Mesothelial cell of epicardium (in vitro differentiated cells): Measurements from ENCODE around the gene SPPL3. TPM values are rescaled to one million over a fixed set of nuclear protein-coding genes. Genes with fewer than 3 reads are reported as not detected.

Experiments
- DNase-seq, 2 experiments: peaks; one replicate each; pipeline ENCODE4 v3.0.0; 2021; ENCODE audit warnings: low spot score in 2 of 2; ENCODE audit not compliant: unreplicated experiment in 2 of 2
- H3K27ac Mint-ChIP-seq: 2 replicates; pipeline ENCODE4 v1.8.0; 2021; ENCODE audit warnings: mixed read lengths
- H3K27me3 Mint-ChIP-seq: 2 replicates; pipeline ENCODE4 v1.8.0; 2021; ENCODE audit warnings: low read depth, mixed read lengths
- H3K36me3 Mint-ChIP-seq: 2 replicates; pipeline ENCODE4 v1.8.0; 2021; ENCODE audit warnings: mixed read lengths
- H3K4me1 Mint-ChIP-seq: 2 replicates; pipeline ENCODE4 v1.8.0; 2021; ENCODE audit warnings: mixed read lengths
- H3K4me3 Mint-ChIP-seq: 2 replicates; pipeline ENCODE4 v1.8.0; 2021; ENCODE audit warnings: mild to moderate bottlenecking, moderate library complexity, mixed read lengths
- H3K9me3 Mint-ChIP-seq: 2 replicates; pipeline ENCODE4 v1.8.0; 2021; ENCODE audit warnings: mixed read lengths
- CTCF ChIP-seq: fragments of 200-600 bp; sonication (generic); IDR thresholded peaks from one replicate; pipeline ENCODE4 v1.5.0; 2021; ENCODE audit warnings: antibody characterized with exemption; ENCODE audit not compliant: unreplicated experiment
- total RNA-seq: library from RNA; stranded (reverse); gene quantifications from 3 replicates; pipeline ENCODE4 v1.2.1, GENCODE V29; 2021

SPPL3 gene
- total RNA-seq, 1 donor from 2014 or later, result 79.8 TPM

- no peak overlapping the region for H3K4me3 Mint-ChIP-seq
- TF ChIP-seq CTCF, result no peak
- no peaks in the 10 kb centered on the region for H3K27me3 Mint-ChIP-seq
- H3K27ac Mint-ChIP-seq, result no peak overlapping the region
- peaks cover 2% of the 10 kb centered on the region for H3K9me3 Mint-ChIP-seq
- peaks cover 3% of the 10 kb centered on the region for H3K36me3 Mint-ChIP-seq
- no peak for DNase-seq
- H3K4me1 Mint-ChIP-seq, result peaks cover 15% of the 10 kb centered on the region
Measured at GRCh38 chr12:120882055-120882555, 22.1 kb downstream of the SPPL3 start.

- peak overlapping the region; percentile 74 for H3K27ac Mint-ChIP-seq
- H3K9me3 Mint-ChIP-seq, result peaks cover 7% of the 10 kb centered on the region
- no peak for DNase-seq
- peaks cover 12% of the 10 kb centered on the region for H3K4me1 Mint-ChIP-seq
- H3K4me3 Mint-ChIP-seq, result no peak overlapping the region
- peaks cover 9% of the 10 kb centered on the region for H3K36me3 Mint-ChIP-seq
- TF ChIP-seq CTCF, result no peak
- H3K27me3 Mint-ChIP-seq, result no peaks in the 10 kb centered on the region
Measured at GRCh38 chr12:120879718-120880300, 24.3 kb downstream of the SPPL3 start.

- peaks cover 13% of the 10 kb centered on the region for H3K4me1 Mint-ChIP-seq
- peaks cover 7% of the 10 kb centered on the region for H3K9me3 Mint-ChIP-seq
- H3K4me3 Mint-ChIP-seq, result no peak overlapping the region
- no peaks in the 10 kb centered on the region for H3K27me3 Mint-ChIP-seq
- H3K27ac Mint-ChIP-seq, result peak overlapping the region; percentile 73
- peaks cover 9% of the 10 kb centered on the region for H3K36me3 Mint-ChIP-seq
- DNase-seq, result no peak
- no peak for TF ChIP-seq CTCF
Measured at GRCh38 chr12:120879102-120879501, 25.1 kb downstream of the SPPL3 start.

GRCh38 chr12:120874547-120875245 is 29.5 kb downstream of the SPPL3 start:
- Mint-ChIP-seq H3K9me3 (peaks cover 7% of the 10 kb centered on the region), H3K27ac (no peak overlapping the region), H3K4me1 (peaks cover 18% of the 10 kb centered on the region), H3K36me3 (peaks cover 7% of the 10 kb centered on the region), H3K4me3 (no peak overlapping the region), H3K27me3 (no peaks in the 10 kb centered on the region)
- no peak for TF ChIP-seq CTCF
- DNase-seq, result no peak

- peaks cover 7% of the 10 kb centered on the region for H3K36me3 Mint-ChIP-seq
- H3K4me3 Mint-ChIP-seq, result no peak overlapping the region
- H3K27me3 Mint-ChIP-seq, result no peaks in the 10 kb centered on the region
- DNase-seq, result no peak
- peak overlapping the region; percentile 37 for H3K27ac Mint-ChIP-seq
- no peak for TF ChIP-seq CTCF
- H3K9me3 Mint-ChIP-seq, result peaks cover 7% of the 10 kb centered on the region
- peaks cover 13% of the 10 kb centered on the region for H3K4me1 Mint-ChIP-seq
Measured at GRCh38 chr12:120873226-120873625, 30.9 kb downstream of the SPPL3 start.
